Transverse colon (tissue), 4 donors: ENCODE data around the gene ORC5.

Experiments used
- CTCF ChIP-seq, 5 experiments: fragments of 200-600 bp in 3 of 5; fragments of 450-650 bp in 2 of 5; sonication (generic) in 3 of 5; IDR thresholded peaks; 1 replicate in 2 of 5; 2 replicates in 3 of 5; pipeline ENCODE4 v1.5.1; 2016 to 2017; ENCODE audit warnings: antibody characterized with exemption in 5 of 5, inconsistent platforms in 3 of 5, mild to moderate bottlenecking in 2 of 5, moderate library complexity in 1 of 5
- EP300 ChIP-seq: sonication (generic); formaldehyde crosslinking; IDR thresholded peaks from one replicate; pipeline ENCODE4 v1.6.1; 2017; ENCODE audit warnings: antibody characterized with exemption, low read depth
- POLR2A ChIP-seq: fragments of 450-650 bp; IDR thresholded peaks from one replicate; pipeline ENCODE4 v1.6.1; 2016; ENCODE audit warnings: antibody characterized with exemption, mild to moderate bottlenecking, moderate library complexity
- POLR2AphosphoS5 ChIP-seq, 3 donors: sonication (generic); formaldehyde crosslinking; IDR thresholded peaks; one replicate each; pipeline ENCODE4 v1.6.1; 2016; ENCODE audit warnings: antibody characterized with exemption in 3 of 3

DNA sequence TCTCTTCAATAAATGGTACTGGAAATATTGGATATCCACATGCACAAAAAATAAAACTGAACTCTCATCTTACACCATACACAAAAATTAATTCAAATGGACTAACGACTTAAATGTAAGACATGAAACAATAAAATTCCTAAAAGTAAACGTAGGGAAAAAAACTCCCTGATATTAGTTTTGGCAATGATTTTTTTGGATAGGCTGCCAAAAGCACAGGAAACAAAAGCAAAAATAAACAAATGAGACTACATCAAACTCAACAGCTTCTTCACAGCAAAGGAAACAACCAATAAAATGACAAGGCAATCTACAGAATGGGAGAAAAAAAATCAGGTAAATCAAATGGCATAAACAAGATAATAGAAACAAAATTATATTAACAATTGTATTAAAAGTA is 65.7 kb downstream of the ORC5 start:
- TF ChIP-seq CTCF (IDR thresholded peaks at IDR 0.05) (no peak), POLR2A (no peak), POLR2AphosphoS5 (IDR thresholded peaks at IDR 0.05) (no peak), EP300 (no peak)
